ENCODE data around the gene ABCC6.
"Not testable (repeated sequence)": the region's sequence is repeated elsewhere in the genome, so short reads cannot be mapped to it uniquely, and the experiment has no call there.

ABCC6 gene

DNA sequence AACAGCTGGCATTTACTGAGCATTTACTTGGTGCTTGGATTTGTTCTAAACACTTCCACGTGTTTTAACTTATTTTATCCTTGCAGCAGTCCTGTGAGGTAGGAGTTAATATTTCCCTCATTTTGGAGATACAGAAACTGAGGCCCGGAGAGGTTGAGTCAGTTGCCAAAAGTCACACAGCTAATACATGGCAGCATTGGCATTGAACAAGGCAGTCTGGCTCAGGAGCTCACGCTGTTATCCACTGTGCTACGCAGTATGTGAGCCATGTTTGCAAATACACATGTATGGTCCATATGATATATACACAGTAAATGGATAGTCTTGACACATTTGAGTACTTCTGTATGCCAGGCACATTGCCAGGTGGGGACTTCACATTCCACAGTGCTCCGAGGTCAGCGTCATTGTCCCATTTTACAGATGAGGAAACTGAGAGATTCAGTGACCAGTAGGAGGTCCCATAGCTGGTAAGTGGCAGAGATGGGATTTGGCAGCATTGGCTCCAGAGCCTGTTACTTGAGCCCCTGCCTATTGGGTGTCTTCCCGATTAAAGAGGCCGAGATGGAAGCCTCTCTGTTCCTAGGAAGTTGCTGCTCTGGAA is 110.7 kb downstream of the ABCC6 start:
- no peak for DNase-seq (ENCODE audit: low spot score)

GRCh38 chr16:16111639-16112038 is 111.7 kb downstream of the ABCC6 start:
- DNase-seq (ENCODE audit: low spot score) = no peak

GRCh38 chr16:16110111-16110490 is 113.2 kb downstream of the ABCC6 start:
- no peak for DNase-seq (ENCODE audit: low spot score)

DNA sequence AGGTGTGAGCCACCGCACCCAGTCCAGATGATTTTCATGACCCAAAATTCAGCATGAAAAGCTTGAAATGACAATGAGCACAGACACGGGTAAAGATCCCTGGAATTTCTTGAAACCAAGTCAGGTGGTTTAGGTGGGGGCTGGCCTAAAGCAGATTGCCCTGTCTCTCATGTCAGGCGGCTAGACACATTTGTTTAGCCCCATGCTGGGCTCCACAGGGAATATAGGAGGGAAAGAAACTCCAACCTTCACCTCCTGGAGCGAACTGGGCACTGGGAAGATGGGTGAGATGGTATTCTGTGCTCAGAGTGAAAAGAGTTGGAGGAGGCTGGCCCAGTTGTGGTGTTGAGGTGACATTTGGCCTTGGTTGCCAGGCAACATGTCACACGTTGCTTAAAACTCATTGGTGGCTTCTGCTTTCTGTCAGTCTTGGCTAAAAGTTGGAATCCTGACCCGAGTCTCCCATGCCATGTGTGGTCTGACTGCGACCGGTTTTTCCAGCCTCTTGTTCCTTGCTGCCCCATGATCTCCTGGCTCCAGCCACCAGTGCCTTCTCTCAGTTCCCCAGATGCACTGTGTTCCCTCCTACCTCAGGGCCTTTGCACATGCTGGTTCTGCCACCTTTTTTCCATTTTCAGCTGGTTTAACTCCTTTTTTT is 113.7 kb downstream of the ABCC6 start:
- DNase-seq (ENCODE audit: low spot score) = no peak

GRCh38 chr16:16108759-16109158 is 114.5 kb downstream of the ABCC6 start:
- DNase-seq (ENCODE audit: low spot score) = no peak

- no peak for DNase-seq (ENCODE audit: low spot score)
These were observed 115.5 kb downstream of the ABCC6 start for GRCh38 chr16:16107839-16108238.

- DNase-seq (ENCODE audit: low spot score) = no peak
These were observed 116.8 kb downstream of the ABCC6 start for GRCh38 chr16:16106466-16106865.

- no peak for DNase-seq (ENCODE audit: low spot score)
These were observed 117.6 kb downstream of the ABCC6 start for GRCh38 chr16:16105646-16106045.

DNA sequence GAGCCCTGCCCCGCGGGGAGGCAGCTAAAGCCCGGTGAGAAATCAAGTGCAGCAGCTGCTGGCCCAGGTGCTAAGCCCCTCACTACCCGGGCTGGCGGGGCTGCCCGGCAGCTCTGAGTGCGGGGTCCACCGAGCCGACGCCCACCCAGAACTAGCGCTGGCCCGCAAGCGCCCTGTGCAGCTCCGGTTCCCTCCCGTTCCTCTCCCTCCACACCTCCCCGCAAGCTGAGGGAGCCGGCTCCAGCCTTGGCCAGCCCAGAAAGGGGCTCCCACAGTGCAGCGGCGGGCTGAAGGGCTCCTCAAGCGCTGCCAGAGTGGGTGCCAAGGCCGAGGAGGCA is 118.5 kb downstream of the ABCC6 start:
- DNase-seq (ENCODE audit: low spot score) = not testable (repeated sequence)

GRCh38 chr16:16104132-16104803 is 119.0 kb downstream of the ABCC6 start:
- DNase-seq (ENCODE audit: low spot score) = not testable (repeated sequence)

- no peak for DNase-seq (ENCODE audit: low spot score)
These were observed 120.6 kb downstream of the ABCC6 start for GRCh38 chr16:16102738-16103137.

DNA sequence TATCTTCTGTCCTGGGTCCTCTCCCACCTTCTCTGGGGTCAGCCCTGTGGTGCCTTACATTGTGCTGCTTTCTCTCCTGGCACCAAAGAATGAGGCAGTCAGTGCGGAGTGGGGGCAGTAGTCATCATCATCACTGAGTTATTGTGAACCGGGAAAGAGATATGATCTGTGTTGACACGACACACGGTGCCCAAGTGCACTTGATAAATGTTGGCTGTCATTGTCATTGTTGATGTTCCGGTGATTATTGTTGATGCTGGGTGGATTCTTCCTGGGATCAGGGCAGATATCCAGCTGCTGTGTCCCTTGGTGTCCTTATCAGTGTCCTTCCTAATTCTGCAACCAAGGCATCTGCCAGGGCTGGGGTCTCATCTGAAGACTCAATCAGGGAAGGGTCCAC is 121.7 kb downstream of the ABCC6 start:
- no peak for DNase-seq (ENCODE audit: low spot score)

- DNase-seq (ENCODE audit: low spot score) = no peak
These were observed 122.7 kb downstream of the ABCC6 start for GRCh38 chr16:16100631-16101030.

GRCh38 chr16:16099320-16099719 is 124.0 kb downstream of the ABCC6 start:
- DNase-seq (ENCODE audit: low spot score) = no peak

All from Ammon's horn (tissue), 1 donor.